ENCODE data around the gene ECE1.

The ECE1 gene

DNA sequence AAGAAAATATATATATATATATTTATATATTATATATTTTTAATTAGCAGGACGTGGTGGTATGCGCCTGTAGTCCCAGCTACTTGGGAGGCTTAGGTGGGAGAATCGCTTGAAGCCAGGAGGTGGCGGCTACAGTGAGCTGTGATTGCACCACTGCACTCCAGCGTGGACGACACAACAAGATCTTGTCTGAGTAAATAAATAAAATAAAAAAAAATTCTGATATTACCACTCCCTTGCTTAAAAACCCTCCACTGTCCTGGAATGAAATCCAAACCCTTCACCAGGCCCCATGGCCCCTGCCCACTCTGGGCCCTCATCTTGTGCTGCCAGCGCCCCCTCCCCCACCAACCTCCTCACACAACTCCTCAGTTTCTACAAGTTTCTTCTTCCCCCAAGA, 1.7 kb upstream of the ECE1 start:
- Histone ChIP-seq H3K4me1 (ENCODE audit: control insufficient read depth in 2 of 2, insufficient read depth in 1 of 2, low read depth in 1 of 2, low read length in 2 of 2) (peaks cover 10 to 20% of the 10 kb centered on the region in 2 donors), H2BK5ac (ENCODE audit: low read length) (no peak overlapping the region), H3K18ac (ENCODE audit: low read length) (no peak overlapping the region), H3K9me3 (replicated peaks in 1 of 2; ENCODE audit: control insufficient read depth in 2 of 2, insufficient read depth in 1 of 2, low read depth in 1 of 2, low read length in 2 of 2) (no peaks in the 10 kb centered on the region), H3K4me3 (ENCODE audit: low read length in 2 of 2) (no peak overlapping the region), H3K14ac (ENCODE audit: low read length) (no peak overlapping the region), H2BK15ac (ENCODE audit: low read length) (no peak overlapping the region), H3K4me2 (ENCODE audit: insufficient read depth, low read length, poor library complexity, severe bottlenecking) (no peak overlapping the region), H3K9ac (ENCODE audit: low read depth, low read length, poor library complexity) (no peak overlapping the region), H3K27me3 (ENCODE audit: control insufficient read depth in 3 of 3, insufficient read depth in 3 of 3, low read depth in 1 of 3, low read length in 3 of 3) (peaks cover 0 to 24% (median 0%) of the 10 kb centered on the region in 3 experiments), H2AFZ (ENCODE audit: low read length) (no peak overlapping the region), H2BK12ac (ENCODE audit: low read length) (no peak overlapping the region), H3K27ac (replicated peaks; ENCODE audit: low read length) (no peak overlapping the region), H4K8ac (ENCODE audit: low read depth, low read length) (no peak overlapping the region), H2AK5ac (ENCODE audit: low read depth, low read length) (no peak overlapping the region), H3K23ac (ENCODE audit: low read depth, low read length, poor library complexity) (no peak overlapping the region), H4K91ac (ENCODE audit: low read depth, low read length, poor library complexity) (no peak overlapping the region), H3K4ac (ENCODE audit: low read length) (no peak overlapping the region), H3K36me3 (replicated peaks in 1 of 2; ENCODE audit: control insufficient read depth in 2 of 2, insufficient read depth in 2 of 2, low read length in 2 of 2) (no peaks in the 10 kb centered on the region), H2BK120ac (ENCODE audit: low read depth, low read length) (no peak overlapping the region), H3K79me1 (ENCODE audit: low read depth, low read length) (no peaks in the 10 kb centered on the region)
- WGBS, 2 donors (ENCODE audit: extremely low coverage in 2 of 2, insufficient read length in 2 of 2, insufficient replicate concordance in 1 of 2), result no CpG with 5 or more reads among the region's 7 CpGs
- DNase-seq (ENCODE audit: low spot score), result no peak

GRCh38 chr1:21291184-21291583, 921 bp upstream of the ECE1 start:
- peak overlapping the region; percentile 32 for H3K18ac ChIP-seq (ENCODE audit: low read length)
- H3K4me2 ChIP-seq (ENCODE audit: insufficient read depth, low read length, poor library complexity, severe bottlenecking), result no peak overlapping the region
- H2BK120ac ChIP-seq (ENCODE audit: low read depth, low read length), result no peak overlapping the region
- no peaks in the 10 kb centered on the region for H3K9me3 ChIP-seq (replicated peaks in 1 of 2; ENCODE audit: control insufficient read depth in 2 of 2, insufficient read depth in 1 of 2, low read depth in 1 of 2, low read length in 2 of 2)
- peaks cover 10 to 20% of the 10 kb centered on the region in 2 donors for H3K4me1 ChIP-seq (ENCODE audit: control insufficient read depth in 2 of 2, insufficient read depth in 1 of 2, low read depth in 1 of 2, low read length in 2 of 2)
- no peak for DNase-seq (ENCODE audit: low spot score)
- H2AK5ac ChIP-seq (ENCODE audit: low read depth, low read length), result no peak overlapping the region
- H3K23ac ChIP-seq (ENCODE audit: low read depth, low read length, poor library complexity), result no peak overlapping the region
- no peak overlapping the region for H2AFZ ChIP-seq (ENCODE audit: low read length)
- no peak overlapping the region for H2BK5ac ChIP-seq (ENCODE audit: low read length)
- no peak overlapping the region for H3K4ac ChIP-seq (ENCODE audit: low read length)
- H3K14ac ChIP-seq (ENCODE audit: low read length), result no peak overlapping the region
- H3K27ac ChIP-seq (replicated peaks; ENCODE audit: low read length), result no peak overlapping the region
- H3K9ac ChIP-seq (ENCODE audit: low read depth, low read length, poor library complexity), result no peak overlapping the region
- no peaks in the 10 kb centered on the region for H3K79me1 ChIP-seq (ENCODE audit: low read depth, low read length)
- H3K27me3 ChIP-seq (ENCODE audit: control insufficient read depth in 3 of 3, insufficient read depth in 3 of 3, low read depth in 1 of 3, low read length in 3 of 3), result peaks cover 0 to 24% (median 0%) of the 10 kb centered on the region in 3 experiments
- H2BK15ac ChIP-seq (ENCODE audit: low read length), result peak overlapping the region; percentile 27
- WGBS, 2 donors (ENCODE audit: extremely low coverage in 2 of 2, insufficient read length in 2 of 2, insufficient replicate concordance in 1 of 2), result no CpG with 5 or more reads among the region's 8 CpGs
- H4K8ac ChIP-seq (ENCODE audit: low read depth, low read length), result no peak overlapping the region
- no peak overlapping the region for H4K91ac ChIP-seq (ENCODE audit: low read depth, low read length, poor library complexity)
- no peaks in the 10 kb centered on the region for H3K36me3 ChIP-seq (replicated peaks in 1 of 2; ENCODE audit: control insufficient read depth in 2 of 2, insufficient read depth in 2 of 2, low read length in 2 of 2)
- H3K4me3 ChIP-seq (ENCODE audit: low read length in 2 of 2), result no peak overlapping the region
- H2BK12ac ChIP-seq (ENCODE audit: low read length), result no peak overlapping the region

GRCh38 chr1:21290546-21290944, 282 bp upstream of the ECE1 start:
- H3K36me3 ChIP-seq (replicated peaks in 1 of 2; ENCODE audit: control insufficient read depth in 2 of 2, insufficient read depth in 2 of 2, low read length in 2 of 2), result no peaks in the 10 kb centered on the region
- H3K4me3 ChIP-seq (ENCODE audit: low read length in 2 of 2), result peak overlapping the region; percentile 47 to 70
- H3K27me3 ChIP-seq (ENCODE audit: control insufficient read depth in 3 of 3, insufficient read depth in 3 of 3, low read depth in 1 of 3, low read length in 3 of 3), result peaks cover 0 to 24% (median 0%) of the 10 kb centered on the region in 3 experiments
- no peak overlapping the region for H2BK120ac ChIP-seq (ENCODE audit: low read depth, low read length)
- no peak overlapping the region for H3K9ac ChIP-seq (ENCODE audit: low read depth, low read length, poor library complexity)
- H3K4me1 ChIP-seq (ENCODE audit: control insufficient read depth in 2 of 2, insufficient read depth in 1 of 2, low read depth in 1 of 2, low read length in 2 of 2), result peaks cover 10 to 20% of the 10 kb centered on the region in 2 donors
- no peak overlapping the region for H2BK12ac ChIP-seq (ENCODE audit: low read length)
- no CpG with 5 or more reads among the region's 9 CpGs for WGBS, 2 donors (ENCODE audit: extremely low coverage in 2 of 2, insufficient read length in 2 of 2, insufficient replicate concordance in 1 of 2)
- H3K14ac ChIP-seq (ENCODE audit: low read length), result no peak overlapping the region
- no peaks in the 10 kb centered on the region for H3K79me1 ChIP-seq (ENCODE audit: low read depth, low read length)
- DNase-seq (ENCODE audit: low spot score), result no peak
- no peaks in the 10 kb centered on the region for H3K9me3 ChIP-seq (replicated peaks in 1 of 2; ENCODE audit: control insufficient read depth in 2 of 2, insufficient read depth in 1 of 2, low read depth in 1 of 2, low read length in 2 of 2)
- H2BK15ac ChIP-seq (ENCODE audit: low read length), result peak overlapping the region; percentile 70
- H3K23ac ChIP-seq (ENCODE audit: low read depth, low read length, poor library complexity), result no peak overlapping the region
- peak overlapping the region; percentile 94 for H3K4me2 ChIP-seq (ENCODE audit: insufficient read depth, low read length, poor library complexity, severe bottlenecking)
- no peak overlapping the region for H3K4ac ChIP-seq (ENCODE audit: low read length)
- peak overlapping the region; percentile 74 for H3K18ac ChIP-seq (ENCODE audit: low read length)
- H4K8ac ChIP-seq (ENCODE audit: low read depth, low read length), result no peak overlapping the region
- H4K91ac ChIP-seq (ENCODE audit: low read depth, low read length, poor library complexity), result no peak overlapping the region
- no peak overlapping the region for H2AFZ ChIP-seq (ENCODE audit: low read length)
- H3K27ac ChIP-seq (replicated peaks; ENCODE audit: low read length), result no peak overlapping the region
- H2BK5ac ChIP-seq (ENCODE audit: low read length), result no peak overlapping the region
- H2AK5ac ChIP-seq (ENCODE audit: low read depth, low read length), result no peak overlapping the region

GRCh38 chr1:21289127-21289526, 1.1 kb downstream of the ECE1 start:
- no peak overlapping the region for H4K91ac ChIP-seq (ENCODE audit: low read depth, low read length, poor library complexity)
- no peak overlapping the region for H3K4me2 ChIP-seq (ENCODE audit: insufficient read depth, low read length, poor library complexity, severe bottlenecking)

More at GRCh38 chr1:21289127-21289526, 1.1 kb downstream of the ECE1 start:
- Histone ChIP-seq H3K4me1 (ENCODE audit: control insufficient read depth in 2 of 2, insufficient read depth in 1 of 2, low read depth in 1 of 2, low read length in 2 of 2) (peaks cover 10 to 26% of the 10 kb centered on the region in 2 donors), H2BK12ac (ENCODE audit: low read length) (no peak overlapping the region), H2BK120ac (ENCODE audit: low read depth, low read length) (no peak overlapping the region), H3K23ac (ENCODE audit: low read depth, low read length, poor library complexity) (no peak overlapping the region), H3K9me3 (replicated peaks in 1 of 2; ENCODE audit: control insufficient read depth in 2 of 2, insufficient read depth in 1 of 2, low read depth in 1 of 2, low read length in 2 of 2) (no peaks in the 10 kb centered on the region), H3K14ac (ENCODE audit: low read length) (no peak overlapping the region), H3K27ac (replicated peaks; ENCODE audit: low read length) (no peak overlapping the region), H2AFZ (ENCODE audit: low read length) (no peak overlapping the region), H2BK15ac (ENCODE audit: low read length) (no peak overlapping the region), H3K36me3 (replicated peaks in 1 of 2; ENCODE audit: control insufficient read depth in 2 of 2, insufficient read depth in 2 of 2, low read length in 2 of 2) (no peaks in the 10 kb centered on the region), H2AK5ac (ENCODE audit: low read depth, low read length) (peak overlapping the region; percentile 8), H4K8ac (ENCODE audit: low read depth, low read length) (no peak overlapping the region), H3K18ac (ENCODE audit: low read length) (peak overlapping the region; percentile 4), H3K27me3 (ENCODE audit: control insufficient read depth in 3 of 3, insufficient read depth in 3 of 3, low read depth in 1 of 3, low read length in 3 of 3) (peaks cover 0 to 27% (median 0%) of the 10 kb centered on the region in 3 experiments), H3K4me3 (ENCODE audit: low read length in 2 of 2) (no peak overlapping the region), H3K9ac (ENCODE audit: low read depth, low read length, poor library complexity) (no peak overlapping the region), H3K4ac (ENCODE audit: low read length) (no peak overlapping the region), H3K79me1 (ENCODE audit: low read depth, low read length) (no peaks in the 10 kb centered on the region), H2BK5ac (ENCODE audit: low read length) (no peak overlapping the region)
- no peak for DNase-seq (ENCODE audit: low spot score)
- no CpG with 5 or more reads among the region's 8 CpGs for WGBS, 2 donors (ENCODE audit: extremely low coverage in 2 of 2, insufficient read length in 2 of 2, insufficient replicate concordance in 1 of 2)

Measured in neuronal stem cell (in vitro differentiated cells).